T-helper 2 cell treated with Interferon-gamma antibody and Interleukin-4, amounts not matched to agents 5 μg/mL and 100 μg/mL, for 36 hours (primary cell): ENCODE data around the gene LPCAT1.
"Not testable (repeated sequence)": the region's sequence is repeated elsewhere in the genome, so short reads cannot be mapped to it uniquely, and the experiment has no call there.

Experiments used
- DNase-seq: peaks from one replicate; pipeline ENCODE4 v3.0.0; 2021; ENCODE audit warnings: low spot score
- H3K27ac Mint-ChIP-seq: one replicate; pipeline ENCODE4 v1.8.0; 2021; ENCODE audit warnings: mild to moderate bottlenecking, mixed read lengths
- H3K27me3 Mint-ChIP-seq: one replicate; pipeline ENCODE4 v1.8.0; 2021; ENCODE audit warnings: low read depth, mixed read lengths
- H3K36me3 Mint-ChIP-seq: one replicate; pipeline ENCODE4 v1.8.0; 2021; ENCODE audit warnings: low read depth, mixed read lengths
- H3K4me1 Mint-ChIP-seq: one replicate; pipeline ENCODE4 v1.8.0; 2021; ENCODE audit warnings: low read depth, mixed read lengths
- H3K4me3 Mint-ChIP-seq: one replicate; pipeline ENCODE4 v1.8.0; 2022; ENCODE audit warnings: mild to moderate bottlenecking, moderate library complexity, mixed read lengths
- H3K9me3 Mint-ChIP-seq: one replicate; pipeline ENCODE4 v1.8.0; 2021; ENCODE audit warnings: mixed read lengths

Gene LPCAT1

DNA sequence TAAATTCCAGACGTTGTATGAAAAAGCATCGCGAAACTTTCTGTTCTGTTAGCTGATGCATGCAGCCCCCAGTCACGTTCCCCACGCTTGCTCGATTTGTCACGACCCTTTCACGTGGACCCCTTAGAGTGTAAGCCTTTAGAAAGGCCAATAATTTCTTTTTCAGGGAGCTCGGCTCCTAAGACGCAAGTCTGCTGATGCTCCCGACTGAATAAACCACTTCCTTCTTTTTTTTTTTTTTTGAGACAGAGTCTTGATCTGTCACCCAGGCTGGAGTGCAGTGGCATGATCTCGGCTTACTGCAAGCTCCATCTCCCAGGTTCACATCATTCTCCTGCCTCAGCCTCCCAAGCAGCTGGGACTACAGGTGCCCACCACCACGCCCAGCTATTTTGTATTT, 36.7 kb upstream of the LPCAT1 start:
- H3K27me3 Mint-ChIP-seq, H3K36me3 Mint-ChIP-seq, DNase-seq, H3K9me3 Mint-ChIP-seq, H3K27ac Mint-ChIP-seq, H3K4me1 Mint-ChIP-seq, H3K4me3 Mint-ChIP-seq: not testable (repeated sequence)

DNA sequence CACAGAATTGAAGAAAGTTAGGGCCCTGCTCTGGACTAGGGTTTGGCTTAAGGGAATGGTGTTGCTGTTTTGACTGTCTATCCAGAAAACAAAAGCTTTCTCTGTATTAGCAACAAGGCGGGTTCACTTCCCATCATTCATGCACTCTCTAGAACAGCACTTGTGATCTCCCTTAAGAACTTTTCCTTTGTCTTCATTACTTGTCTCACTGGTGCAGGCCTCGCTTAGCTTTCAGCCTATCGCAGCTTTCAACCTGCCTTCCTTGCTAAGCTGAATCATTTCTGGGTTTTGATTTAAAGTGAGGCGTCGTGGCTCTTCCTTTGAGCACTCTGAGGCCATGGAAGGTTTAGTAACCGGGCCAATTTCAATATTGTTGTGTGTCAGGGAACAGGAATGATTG, 35.2 kb upstream of the LPCAT1 start:
- DNase-seq = no peak
- Mint-ChIP-seq H3K27me3 (peaks cover 6% of the 10 kb centered on the region), H3K4me3 (no peak overlapping the region), H3K27ac (no peak overlapping the region), H3K4me1 (no peaks in the 10 kb centered on the region), H3K36me3 (no peaks in the 10 kb centered on the region), H3K9me3 (no peaks in the 10 kb centered on the region)

GRCh38 chr5:1557114-1557873, 33.5 kb upstream of the LPCAT1 start:
- Mint-ChIP-seq H3K4me1 (no peaks in the 10 kb centered on the region), H3K9me3 (no peaks in the 10 kb centered on the region), H3K27ac (no peak overlapping the region), H3K36me3 (no peaks in the 10 kb centered on the region), H3K27me3 (peaks cover 6% of the 10 kb centered on the region), H3K4me3 (no peak overlapping the region)
- DNase-seq = no peak

DNA sequence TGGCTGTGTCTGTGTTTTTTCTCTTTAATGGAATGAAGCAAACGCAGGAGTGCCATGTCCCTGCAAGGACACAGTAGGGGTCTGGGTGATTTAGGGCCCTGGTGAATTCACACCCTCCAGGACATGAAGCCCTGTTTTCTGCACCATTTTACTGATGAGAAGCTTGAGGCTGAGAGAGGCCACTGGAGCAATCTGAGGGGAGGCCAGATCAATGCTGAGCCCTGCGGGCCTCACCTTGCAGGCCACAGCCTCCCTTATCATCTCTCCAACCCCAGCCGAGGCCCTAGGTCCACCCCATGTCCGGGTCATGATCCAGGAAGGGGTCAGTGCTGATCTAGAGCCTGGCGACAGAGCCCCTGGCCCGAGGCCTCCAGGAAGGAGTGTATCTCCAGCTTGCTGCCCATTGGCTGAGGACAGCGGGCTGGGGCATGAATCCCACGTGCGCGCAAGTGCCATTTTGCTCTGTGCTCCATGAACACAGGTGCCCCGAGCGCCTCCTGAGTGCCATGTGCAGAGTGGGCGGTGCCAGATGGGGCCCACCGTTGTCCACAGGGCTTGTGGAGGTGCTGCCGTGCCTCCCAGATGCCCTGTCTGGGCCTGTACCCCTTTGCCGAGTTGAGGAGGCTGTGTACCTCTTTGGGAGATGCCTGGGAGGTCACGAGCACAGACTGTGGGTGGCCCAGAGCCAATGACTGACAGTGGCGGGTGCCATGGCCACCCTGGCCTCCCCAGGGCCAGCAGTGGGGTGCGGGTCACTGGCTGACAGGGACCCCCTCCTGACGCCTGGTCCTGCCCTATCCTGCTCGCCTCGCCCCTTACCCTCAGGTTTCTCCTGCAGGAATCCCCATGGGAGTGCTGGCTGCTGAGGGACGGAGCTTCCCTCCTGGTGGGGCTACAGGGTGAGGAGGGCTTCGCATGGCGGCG, 32.3 kb upstream of the LPCAT1 start:
- H3K27me3 Mint-ChIP-seq = peaks cover 6% of the 10 kb centered on the region
- H3K4me3 Mint-ChIP-seq = no peak overlapping the region
- H3K27ac Mint-ChIP-seq = no peak overlapping the region
- no peaks in the 10 kb centered on the region for H3K4me1 Mint-ChIP-seq
- H3K36me3 Mint-ChIP-seq = no peaks in the 10 kb centered on the region
- DNase-seq = no peak
- no peaks in the 10 kb centered on the region for H3K9me3 Mint-ChIP-seq

GRCh38 chr5:1555011-1555807, 31.4 kb upstream of the LPCAT1 start:
- no peak for DNase-seq
- Mint-ChIP-seq H3K9me3 (no peaks in the 10 kb centered on the region), H3K4me1 (no peaks in the 10 kb centered on the region), H3K36me3 (no peaks in the 10 kb centered on the region), H3K4me3 (no peak overlapping the region), H3K27me3 (peaks cover 6% of the 10 kb centered on the region), H3K27ac (no peak overlapping the region)

DNA sequence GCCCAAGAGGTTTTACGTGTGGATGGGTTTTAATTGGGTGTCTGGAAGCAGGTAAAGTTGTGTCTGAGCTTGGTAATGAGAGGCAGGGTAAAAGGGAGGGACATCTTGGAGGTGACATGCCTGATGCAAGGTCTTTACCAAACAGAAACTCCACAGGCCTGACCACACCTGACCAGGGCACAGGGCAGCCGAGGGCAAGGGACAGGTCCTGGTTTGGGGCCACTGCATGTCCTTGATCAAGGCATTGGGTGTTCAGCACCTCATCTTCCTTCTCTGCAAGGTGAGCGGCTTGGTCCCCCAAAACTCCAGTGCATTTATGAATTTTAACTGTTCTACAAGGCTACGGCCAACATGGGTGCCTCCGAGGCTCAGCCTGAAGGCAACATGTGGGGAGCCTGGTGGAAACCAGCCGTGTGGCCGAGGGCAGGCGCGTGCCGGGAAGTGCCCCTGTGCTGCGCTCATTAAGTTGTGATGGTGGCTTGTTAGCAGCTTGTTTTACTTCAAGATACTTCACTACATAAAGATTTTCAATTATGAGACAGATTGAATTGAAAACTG, 30.7 kb upstream of the LPCAT1 start:
- no peak for DNase-seq
- H3K4me1 Mint-ChIP-seq = no peaks in the 10 kb centered on the region
- no peaks in the 10 kb centered on the region for H3K9me3 Mint-ChIP-seq
- H3K4me3 Mint-ChIP-seq = no peak overlapping the region
- no peaks in the 10 kb centered on the region for H3K36me3 Mint-ChIP-seq
- H3K27me3 Mint-ChIP-seq = peaks cover 2% of the 10 kb centered on the region
- H3K27ac Mint-ChIP-seq = no peak overlapping the region

GRCh38 chr5:1553539-1554409, 30.0 kb upstream of the LPCAT1 start:
- no peak overlapping the region for H3K27ac Mint-ChIP-seq
- no peak overlapping the region for H3K4me3 Mint-ChIP-seq
- DNase-seq = no peak
- H3K36me3 Mint-ChIP-seq = no peaks in the 10 kb centered on the region
- no peaks in the 10 kb centered on the region for H3K27me3 Mint-ChIP-seq
- no peaks in the 10 kb centered on the region for H3K4me1 Mint-ChIP-seq
- no peaks in the 10 kb centered on the region for H3K9me3 Mint-ChIP-seq

DNA sequence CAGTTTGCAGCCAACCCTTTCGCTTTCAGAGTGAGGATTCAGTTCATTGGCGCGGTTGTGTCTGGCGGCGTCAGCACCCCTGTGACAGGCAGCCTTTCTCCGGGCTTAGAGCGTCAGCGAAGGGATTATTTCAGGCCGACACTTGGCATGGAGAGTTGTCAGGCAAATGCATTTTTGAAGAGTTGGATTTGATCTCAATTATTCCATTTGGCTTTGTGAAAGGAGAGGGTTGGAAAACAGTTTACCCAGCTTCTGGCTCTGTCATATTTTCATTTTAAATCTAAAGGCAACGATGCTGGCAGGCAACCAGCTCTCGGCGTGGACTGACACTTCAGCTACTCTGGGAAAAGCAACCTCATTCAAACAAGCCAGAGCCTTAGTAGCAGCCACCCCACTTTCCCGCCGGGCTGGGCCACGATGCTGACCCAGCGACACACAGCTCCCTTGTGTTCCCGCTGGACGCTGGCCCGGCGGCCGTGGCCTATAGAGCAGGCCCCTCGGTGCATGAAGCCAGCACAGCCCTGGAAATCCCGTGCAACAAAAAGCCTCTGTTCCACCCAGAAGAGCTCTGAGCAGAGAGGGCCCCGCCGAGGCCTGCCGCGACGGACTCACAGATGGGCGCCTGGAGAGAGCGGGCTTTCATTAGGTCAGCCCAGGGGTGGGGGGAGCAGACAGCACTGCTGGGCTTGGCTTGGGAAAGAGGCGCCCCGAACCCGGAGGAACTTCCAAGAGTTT, 28.9 kb upstream of the LPCAT1 start:
- no peak for DNase-seq
- no peak overlapping the region for H3K27ac Mint-ChIP-seq
- H3K27me3 Mint-ChIP-seq = no peaks in the 10 kb centered on the region
- no peaks in the 10 kb centered on the region for H3K9me3 Mint-ChIP-seq
- no peaks in the 10 kb centered on the region for H3K4me1 Mint-ChIP-seq
- H3K36me3 Mint-ChIP-seq = no peaks in the 10 kb centered on the region
- H3K4me3 Mint-ChIP-seq = no peak overlapping the region

DNA sequence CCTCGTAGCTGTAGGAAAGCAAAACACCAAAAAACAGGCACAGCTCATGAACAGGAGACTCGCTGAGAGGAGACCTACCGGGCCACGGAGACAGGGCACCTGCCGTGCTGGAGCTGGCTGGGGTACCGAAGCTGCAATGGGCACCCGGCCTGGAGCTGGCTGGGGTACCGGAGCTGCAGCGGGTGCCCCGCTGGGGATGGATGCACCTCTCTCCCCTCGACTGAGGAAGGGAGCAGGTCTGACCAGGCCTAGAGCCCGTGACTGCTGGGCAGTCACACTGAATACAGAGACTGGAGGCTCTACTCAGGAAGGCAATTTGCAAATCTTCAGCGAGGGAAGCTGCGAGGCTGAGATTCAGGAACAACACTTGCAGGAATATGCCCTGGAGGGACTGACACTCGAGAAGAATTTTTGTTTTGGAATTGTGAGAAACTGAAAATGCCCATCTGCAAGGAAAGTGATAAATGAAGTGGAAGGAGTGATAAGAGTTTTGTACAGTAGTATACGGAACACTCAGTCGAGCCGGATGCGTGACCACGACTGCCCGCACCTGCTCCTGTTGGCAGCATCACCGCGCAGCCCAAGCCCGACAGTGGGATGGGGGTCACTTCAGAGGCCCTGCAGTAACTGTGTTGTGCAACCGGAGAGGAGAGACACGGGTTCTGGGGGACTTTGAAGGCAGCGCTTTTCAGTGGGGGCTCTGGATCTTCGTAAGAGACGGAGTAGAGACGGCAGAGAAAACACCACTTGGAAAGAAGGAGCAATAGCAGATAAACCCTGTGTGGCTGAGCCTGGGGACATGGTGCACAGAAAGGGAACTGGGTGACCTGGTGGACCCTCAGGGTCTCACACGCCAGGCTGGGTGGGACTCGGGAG, 27.9 kb upstream of the LPCAT1 start:
- no peak overlapping the region for H3K4me3 Mint-ChIP-seq
- H3K4me1 Mint-ChIP-seq = no peaks in the 10 kb centered on the region
- DNase-seq = no peak
- no peaks in the 10 kb centered on the region for H3K9me3 Mint-ChIP-seq
- no peak overlapping the region for H3K27ac Mint-ChIP-seq
- no peaks in the 10 kb centered on the region for H3K36me3 Mint-ChIP-seq
- no peaks in the 10 kb centered on the region for H3K27me3 Mint-ChIP-seq

- H3K4me3 Mint-ChIP-seq = no peak overlapping the region
- H3K27me3 Mint-ChIP-seq = no peaks in the 10 kb centered on the region
- no peak overlapping the region for H3K27ac Mint-ChIP-seq
- no peaks in the 10 kb centered on the region for H3K9me3 Mint-ChIP-seq
- no peaks in the 10 kb centered on the region for H3K4me1 Mint-ChIP-seq
- H3K36me3 Mint-ChIP-seq = no peaks in the 10 kb centered on the region
- DNase-seq = no peak
Measured at GRCh38 chr5:1550287-1551076, 26.7 kb upstream of the LPCAT1 start.

DNA sequence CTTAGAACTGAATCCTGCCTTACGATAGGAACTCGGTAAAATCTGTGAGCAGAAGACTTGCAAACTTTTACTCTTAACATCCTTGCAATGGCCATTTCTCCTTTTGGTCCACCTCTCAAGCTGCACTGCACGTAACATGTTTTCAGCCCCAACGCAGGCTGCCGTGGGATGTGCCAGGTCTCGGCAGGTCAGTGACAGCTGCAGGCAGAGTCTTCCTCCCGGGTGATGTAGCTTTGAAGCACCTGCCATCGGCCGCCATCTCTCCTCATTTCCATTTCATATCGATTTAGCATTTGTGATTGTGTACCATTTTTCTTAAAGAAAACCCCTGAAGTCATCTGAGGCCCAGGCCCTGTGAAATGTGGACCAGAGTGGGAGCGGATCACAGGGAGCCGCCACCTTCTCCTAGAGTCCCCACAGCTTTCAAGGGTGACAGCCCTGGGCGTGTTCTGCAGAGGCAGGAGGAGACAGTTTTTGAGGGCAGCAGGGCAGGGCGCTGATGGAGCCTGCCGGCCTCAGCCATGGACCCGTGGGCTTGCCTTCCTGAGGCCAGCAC, 25.8 kb upstream of the LPCAT1 start:
- no peaks in the 10 kb centered on the region for H3K27me3 Mint-ChIP-seq
- no peak for DNase-seq
- H3K4me3 Mint-ChIP-seq = no peak overlapping the region
- H3K36me3 Mint-ChIP-seq = no peaks in the 10 kb centered on the region
- H3K27ac Mint-ChIP-seq = no peak overlapping the region
- no peaks in the 10 kb centered on the region for H3K4me1 Mint-ChIP-seq
- H3K9me3 Mint-ChIP-seq = no peaks in the 10 kb centered on the region
